Body of pancreas (tissue), 4 donors: ENCODE results near the gene ATP10D.

ENCODE experiments used
- POLR2A ChIP-seq, 3 donors: fragments of 450-650 bp; IDR thresholded peaks; one replicate each; pipeline ENCODE4 v1.6.1; 2016; ENCODE audit warnings: antibody characterized with exemption in 3 of 3, mild to moderate bottlenecking in 2 of 3
- TF ChIP-seq, protein P1 (sequence below), 7 experiments: fragments of 450-650 bp in 4 of 7; fragments of 200-600 bp in 3 of 7; sonication (generic) in 3 of 7; IDR thresholded peaks; one replicate each; pipeline ENCODE4 v1.5.1; 2016 to 2019; ENCODE audit warnings: antibody characterized with exemption in 7 of 7

GRCh38 chr4:47639531-47639930 lies 154.5 kb downstream of the ATP10D start:
- TF ChIP-seq, protein P1, sequence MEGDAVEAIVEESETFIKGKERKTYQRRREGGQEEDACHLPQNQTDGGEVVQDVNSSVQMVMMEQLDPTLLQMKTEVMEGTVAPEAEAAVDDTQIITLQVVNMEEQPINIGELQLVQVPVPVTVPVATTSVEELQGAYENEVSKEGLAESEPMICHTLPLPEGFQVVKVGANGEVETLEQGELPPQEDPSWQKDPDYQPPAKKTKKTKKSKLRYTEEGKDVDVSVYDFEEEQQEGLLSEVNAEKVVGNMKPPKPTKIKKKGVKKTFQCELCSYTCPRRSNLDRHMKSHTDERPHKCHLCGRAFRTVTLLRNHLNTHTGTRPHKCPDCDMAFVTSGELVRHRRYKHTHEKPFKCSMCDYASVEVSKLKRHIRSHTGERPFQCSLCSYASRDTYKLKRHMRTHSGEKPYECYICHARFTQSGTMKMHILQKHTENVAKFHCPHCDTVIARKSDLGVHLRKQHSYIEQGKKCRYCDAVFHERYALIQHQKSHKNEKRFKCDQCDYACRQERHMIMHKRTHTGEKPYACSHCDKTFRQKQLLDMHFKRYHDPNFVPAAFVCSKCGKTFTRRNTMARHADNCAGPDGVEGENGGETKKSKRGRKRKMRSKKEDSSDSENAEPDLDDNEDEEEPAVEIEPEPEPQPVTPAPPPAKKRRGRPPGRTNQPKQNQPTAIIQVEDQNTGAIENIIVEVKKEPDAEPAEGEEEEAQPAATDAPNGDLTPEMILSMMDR (IDR thresholded peaks at IDR 0.05) = no peak
- TF ChIP-seq POLR2A (IDR thresholded peaks at IDR 0.05) = no peak
